Kidney (tissue), 14 donors: Measurements from ENCODE around the gene ARFGAP3. TPM values are rescaled to one million over a fixed set of nuclear protein-coding genes. Genes with fewer than 3 reads are reported as not detected.

Experiments used
- DNase-seq, 5 donors: peaks; one replicate each; pipeline ENCODE4 v3.0.0-alpha.2; 2013 to 2020
- FAIRE-seq: peaks from 2 replicates; lab custom pipeline; 2012; peaks lifted over from hg19 to GRCh38; lab: Jason Lieb, UNC
- H3K27ac ChIP-seq, 2 donors: one replicate each; pipeline ENCODE4 v1.7.0; 2013; ENCODE audit warnings: low read depth in 2 of 2, low read length in 2 of 2, inconsistent platforms in 1 of 2
- H3K27me3 ChIP-seq: one replicate; pipeline ENCODE4 v1.7.1; 2013; ENCODE audit warnings: low read length, inconsistent platforms; ENCODE audit not compliant: control insufficient read depth, insufficient read depth
- H3K36me3 ChIP-seq, 3 donors: one replicate each; pipeline versions ENCODE4 v1.7.0 to v1.7.1; 2013; ENCODE audit warnings: low read length in 3 of 3, control low read depth in 1 of 3, inconsistent platforms in 1 of 3; ENCODE audit not compliant: insufficient read depth in 3 of 3, control insufficient read depth in 2 of 3
- H3K4me1 ChIP-seq, 3 donors: one replicate each; pipeline versions ENCODE4 v1.7.0 to v1.7.1; 2013; ENCODE audit warnings: low read length in 3 of 3, inconsistent platforms in 1 of 3, low read depth in 1 of 3; ENCODE audit not compliant: control insufficient read depth in 2 of 3, insufficient read depth in 2 of 3
- H3K4me3 ChIP-seq, 3 donors: one replicate each; pipeline versions ENCODE4 v1.7.0 to v1.8.1; 2013; ENCODE audit warnings: low read length in 3 of 3, control low read depth in 1 of 3, inconsistent platforms in 1 of 3
- H3K9ac ChIP-seq, 3 donors: one replicate each; pipeline versions ENCODE4 v1.7.0 to v1.7.1; 2013; ENCODE audit warnings: low read length in 3 of 3, control low read depth in 1 of 3, inconsistent platforms in 1 of 3
- H3K9me3 ChIP-seq, 3 donors: one replicate each; pipeline versions ENCODE4 v1.7.0 to v1.7.1; 2013; ENCODE audit warnings: low read length in 3 of 3, control low read depth in 1 of 3, inconsistent platforms in 1 of 3; ENCODE audit not compliant: control insufficient read depth in 2 of 3, insufficient read depth in 1 of 3
- CTCF ChIP-seq: IDR thresholded peaks from 3 replicates; pipeline ENCODE4 v1.5.1; 2012; ENCODE audit warnings: mild to moderate bottlenecking, moderate library complexity, borderline replicate concordance; ENCODE audit not compliant: insufficient read depth; ENCODE audit errors: extremely low read depth
- intact Hi-C: fragments of 100-400 bp; cut with DNase I; formaldehyde crosslinking; loops from one replicate; pipeline ENCODE4 v1.11.1; 2022
- polyA plus RNA-seq: library from polyadenylated mRNA; stranded (reverse); fragments of 350-450 nt; fragmentation: Illumina TruSeq; extraction: RNeasy Lipid Tissue Mini Kit (QIAGEN cat#74804); gene quantifications from one replicate; pipeline ENCODE4 v1.2.3, GENCODE V29; 2014; ENCODE audit warnings: low read depth, low replicate concordance; ENCODE audit not compliant: insufficient read depth
- total RNA-seq: library from RNA; stranded (reverse); fragmentation: NEBNext Ultra II Directional; extraction: Animal tissue kit (Norgen Biotek cat#: 25700); gene quantifications from one replicate; pipeline ENCODE4 v1.2.1, GENCODE V29; 2021
- donor health status: control.
- donor health status: control.
- donor health status: control.
- donor health status: control.
- donor health status: control.
- donor health status: DM: yes; HTN: yes; CAD: no.
- donor health status: Normal renal cell carcinoma (clear cell type).

ARFGAP3 gene
- total and polyA plus RNA-seq, 2 donors from 2014 or later: 29.9 to 97.3 TPM

DNA sequence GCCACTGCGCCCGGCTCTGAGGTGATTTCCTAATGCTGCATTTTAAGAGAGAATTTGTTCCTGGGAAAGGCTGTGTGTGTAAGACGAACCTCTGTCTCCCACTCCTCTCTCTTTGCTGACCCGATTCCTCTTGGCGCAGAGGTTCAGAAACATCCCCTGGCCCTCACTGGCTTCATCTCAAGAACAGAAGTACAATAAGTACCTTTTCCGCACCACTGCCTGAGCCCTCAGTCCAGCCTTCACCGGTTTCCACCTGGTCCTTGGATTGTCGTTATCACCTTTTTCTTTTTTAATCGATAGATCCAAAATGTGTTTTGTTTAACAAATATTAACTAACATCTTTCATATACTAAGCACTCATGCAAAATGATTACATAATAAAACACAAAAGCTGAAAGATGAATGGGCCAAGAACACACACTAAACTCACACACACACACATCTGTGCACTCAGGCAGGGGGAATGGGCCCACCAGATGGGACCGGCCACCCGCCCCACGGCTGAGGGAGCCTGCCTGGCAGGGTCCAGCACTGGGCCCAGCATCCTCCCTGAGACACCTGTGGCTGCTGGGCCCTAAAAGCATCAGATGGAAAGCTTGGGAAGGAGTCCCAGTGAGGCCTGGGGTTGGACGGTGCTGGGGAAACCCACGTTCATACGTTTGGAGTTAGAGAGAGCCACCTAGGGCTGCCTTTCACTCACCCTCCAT, 86.0 kb downstream of the ARFGAP3 start:
- H3K4me3 ChIP-seq: no peak overlapping the region
- H3K9me3 ChIP-seq: no peaks in the 10 kb centered on the region
- no peak overlapping the region for H3K9ac ChIP-seq
- DNase-seq (no peak), FAIRE-seq (no peak)
- H3K27me3 ChIP-seq: no peaks in the 10 kb centered on the region
- intact Hi-C loops: no loop called here
- peaks cover 0 to 10% (median 0%) of the 10 kb centered on the region in 3 donors for H3K4me1 ChIP-seq
- H3K27ac ChIP-seq: no peak overlapping the region
- H3K36me3 ChIP-seq: no peaks in the 10 kb centered on the region
- TF ChIP-seq CTCF: no peak

DNA sequence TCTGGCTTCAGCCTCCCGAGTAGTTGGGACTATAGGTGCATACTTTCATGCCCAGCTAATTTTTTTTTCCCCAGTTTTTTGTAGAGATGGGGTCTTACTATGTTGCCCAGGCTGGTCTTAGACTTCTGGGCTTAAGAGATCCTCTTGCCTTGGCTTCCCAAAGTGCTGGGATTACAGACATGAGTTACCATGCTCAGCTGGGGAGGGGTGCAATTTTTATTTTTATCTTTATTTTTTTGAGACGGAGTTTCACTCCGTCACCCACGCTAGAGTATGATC, 86.7 kb downstream of the ARFGAP3 start:
- H3K4me3 ChIP-seq: no peak overlapping the region
- no peak overlapping the region for H3K27ac ChIP-seq
- no peak overlapping the region for H3K9ac ChIP-seq
- H3K4me1 ChIP-seq: peaks cover 0 to 10% (median 0%) of the 10 kb centered on the region in 3 donors
- DNase-seq (no peak), FAIRE-seq (no peak)
- no peaks in the 10 kb centered on the region for H3K9me3 ChIP-seq
- intact Hi-C loops: no loop called here
- H3K27me3 ChIP-seq: no peaks in the 10 kb centered on the region
- no peaks in the 10 kb centered on the region for H3K36me3 ChIP-seq
- no peak for TF ChIP-seq CTCF

DNA sequence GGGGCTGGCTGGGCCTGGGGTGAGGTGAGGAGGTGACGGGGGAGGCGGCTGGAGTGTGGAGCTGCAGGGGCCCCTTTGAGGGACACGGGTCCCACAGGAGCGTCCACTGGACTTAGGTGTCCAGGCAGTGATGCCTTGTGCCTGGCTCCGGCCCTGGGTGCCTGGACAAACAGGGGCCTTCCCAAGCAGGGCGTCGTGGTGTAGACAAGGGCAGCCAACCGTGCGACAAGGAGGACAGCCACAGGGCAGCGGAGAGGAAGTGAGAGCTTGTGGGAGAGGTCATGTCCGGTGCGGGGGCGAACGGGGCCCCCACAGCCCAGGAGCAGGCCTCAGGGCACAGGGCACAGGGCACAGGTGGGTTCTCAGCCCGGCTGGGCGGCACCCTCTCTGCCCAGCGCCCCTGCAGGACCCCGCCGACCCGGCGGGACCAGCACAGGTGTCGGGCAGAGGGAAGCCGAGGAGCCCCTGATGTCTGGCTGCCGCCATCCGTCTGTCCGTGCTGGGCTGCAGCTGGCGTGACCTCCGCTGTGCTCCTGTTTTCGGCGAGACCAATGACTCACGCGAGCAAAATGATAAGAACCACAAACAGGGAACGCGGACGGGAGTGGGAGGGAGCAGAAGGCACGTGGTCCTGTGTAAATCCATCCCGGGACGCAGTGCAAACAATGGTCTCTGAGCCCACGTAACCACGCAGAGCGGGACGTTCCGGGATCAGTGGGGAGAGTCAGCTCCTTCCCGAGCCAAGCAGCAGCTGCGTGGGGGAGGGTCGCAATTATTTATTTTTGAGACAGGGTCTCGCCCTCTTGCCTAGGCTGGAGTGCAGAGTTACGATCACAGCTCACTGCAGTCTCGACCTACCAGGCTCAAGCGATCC, 87.3 kb downstream of the ARFGAP3 start:
- peaks cover 0 to 10% (median 0%) of the 10 kb centered on the region in 3 donors for H3K4me1 ChIP-seq
- no peak overlapping the region for H3K9ac ChIP-seq
- no peaks in the 10 kb centered on the region for H3K36me3 ChIP-seq
- no peaks in the 10 kb centered on the region for H3K27me3 ChIP-seq
- DNase-seq (peak; percentile 60 to 90 (median 75)), FAIRE-seq (no peak)
- H3K27ac ChIP-seq: no peak overlapping the region
- TF ChIP-seq CTCF: no peak
- H3K9me3 ChIP-seq: no peaks in the 10 kb centered on the region
- H3K4me3 ChIP-seq: peak overlapping the region in 2 of 3 donors; percentile 39 to 52
- intact Hi-C loops: no loop called here
